Liver (tissue), 9 donors: Measurements from ENCODE around the gene ATOH8. TPM values are rescaled to one million over a fixed set of nuclear protein-coding genes. Genes with fewer than 3 reads are reported as not detected.

Source experiments
- DNase-seq: peaks from one replicate; pipeline ENCODE4 v3.0.0-alpha.2; 2017; ENCODE audit warnings: low spot score
- H3K27ac ChIP-seq, 2 donors: one replicate each; pipeline ENCODE4 v1.7.0; 2013; ENCODE audit warnings: inconsistent platforms in 2 of 2, low read length in 2 of 2, control low read depth in 1 of 2, low read depth in 1 of 2, mild to moderate bottlenecking in 1 of 2
- H3K27me3 ChIP-seq, 4 donors: one replicate each; pipeline versions ENCODE4 v1.6.1 to v1.7.0; 2013; ENCODE audit warnings: low read length in 3 of 4, inconsistent platforms in 1 of 4, mild to moderate bottlenecking in 1 of 4, moderate library complexity in 1 of 4; ENCODE audit not compliant: control insufficient read depth in 4 of 4, insufficient read depth in 4 of 4
- H3K36me3 ChIP-seq, 4 donors: one replicate each; pipeline versions ENCODE4 v1.6.1 to v1.7.0; 2013; ENCODE audit warnings: low read length in 3 of 4, mild to moderate bottlenecking in 3 of 4, low read depth in 1 of 4, moderate library complexity in 1 of 4; ENCODE audit not compliant: control insufficient read depth in 4 of 4, insufficient read depth in 3 of 4
- H3K4me1 ChIP-seq, 4 donors: one replicate each; pipeline versions ENCODE4 v1.6.1 to v1.7.0; 2013; ENCODE audit warnings: low read length in 3 of 4, mild to moderate bottlenecking in 3 of 4, moderate library complexity in 1 of 4; ENCODE audit not compliant: control insufficient read depth in 4 of 4, insufficient read depth in 4 of 4
- H3K4me3 ChIP-seq, 3 donors: one replicate each; pipeline versions ENCODE4 v1.6.1 to v1.7.0; 2013; ENCODE audit warnings: low read length in 3 of 3, control low read depth in 1 of 3, low read depth in 1 of 3, mild to moderate bottlenecking in 1 of 3
- H3K9ac ChIP-seq, 2 donors: one replicate each; pipeline ENCODE4 v1.7.0; 2013; ENCODE audit warnings: low read length in 2 of 2, mild to moderate bottlenecking in 2 of 2, moderate library complexity in 2 of 2, control low read depth in 1 of 2, low read depth in 1 of 2
- H3K9me3 ChIP-seq, 4 donors: one replicate each; pipeline versions ENCODE4 v1.6.1 to v1.7.0; 2013; ENCODE audit warnings: low read length in 3 of 4; ENCODE audit not compliant: control insufficient read depth in 4 of 4
- FOXA1 ChIP-seq: IDR thresholded peaks from 2 replicates; pipeline ENCODE4 v1.6.1; 2016; ENCODE audit warnings: antibody characterized with exemption
- FOXA2 ChIP-seq: IDR thresholded peaks from 2 replicates; pipeline ENCODE4 v1.6.1; 2016; ENCODE audit warnings: antibody characterized with exemption
- GABPA ChIP-seq, 2 donors: IDR thresholded peaks in 1 of 2; conservative IDR thresholded peaks in 1 of 2; 2 replicates each; pipeline ENCODE4 v1.6.1; 2016; ENCODE audit warnings: antibody characterized with exemption in 2 of 2, mild to moderate bottlenecking in 1 of 2, moderate library complexity in 1 of 2
- HNF4A ChIP-seq, 2 donors: conservative IDR thresholded peaks; 2 replicates each; pipeline ENCODE4 v1.6.1; 2016; ENCODE audit warnings: antibody characterized with exemption in 2 of 2, mild to moderate bottlenecking in 2 of 2
- HNF4G ChIP-seq: IDR thresholded peaks from 2 replicates; pipeline ENCODE4 v1.6.1; 2016; ENCODE audit warnings: antibody characterized with exemption
- JUND ChIP-seq, 2 donors: IDR thresholded peaks; 2 replicates each; pipeline ENCODE4 v1.6.1; 2016; ENCODE audit warnings: antibody characterized with exemption in 2 of 2
- NR2F2 ChIP-seq: IDR thresholded peaks from 2 replicates; pipeline ENCODE4 v1.6.1; 2016; ENCODE audit warnings: antibody characterized with exemption
- RAD21 ChIP-seq, 2 donors: IDR thresholded peaks; 2 replicates each; pipeline ENCODE4 v1.6.1; 2016; ENCODE audit warnings: antibody characterized with exemption in 2 of 2, mild to moderate bottlenecking in 2 of 2
- RXRA ChIP-seq, 2 donors: IDR thresholded peaks; 2 replicates each; pipeline ENCODE4 v1.6.1; 2017 to 2018; ENCODE audit warnings: antibody characterized with exemption in 2 of 2, mild to moderate bottlenecking in 1 of 2
- TAF1 ChIP-seq: conservative IDR thresholded peaks from 2 replicates; pipeline ENCODE4 v1.6.1; 2016; ENCODE audit warnings: antibody characterized with exemption, mild to moderate bottlenecking
- YY1 ChIP-seq: IDR thresholded peaks from 2 replicates; pipeline ENCODE4 v1.6.1; 2016; ENCODE audit warnings: antibody characterized with exemption, mild to moderate bottlenecking
- WGBS: extraction: QIAGEN DNeasy Blood & Tissue Kit; methylation state at CpG from one replicate; pipeline ENCODE4 v1.1.7; 2013; 5-methylcytosine and 5-hydroxymethylcytosine counted together
- polyA plus RNA-seq, 2 donors: library from polyadenylated mRNA; stranded (reverse) in 1 of 2; unstranded in 1 of 2; fragments of 200-250 nt in 1 of 2; fragments of >200 nt in 1 of 2; fragmentation: Nextera tagmentation in 1 of 2; extraction: Ambion mirVana in 1 of 2; gene quantifications; one replicate each; pipeline versions ENCODE4 v1.2.1 to v1.2.3, GENCODE V29; 2013 to 2015
- total RNA-seq, 2 donors: library from RNA; depleted of rRNA; stranded (reverse); fragments of >200 nt; gene quantifications; one replicate each; pipeline ENCODE4 v1.2.3, GENCODE V29; 2014
- TF ChIP-seq, protein P1 (sequence below): IDR thresholded peaks from 2 replicates; pipeline ENCODE4 v1.6.1; 2016; ENCODE audit warnings: antibody characterized with exemption
- TF ChIP-seq, protein P2 (sequence below): IDR thresholded peaks from 2 replicates; pipeline ENCODE4 v1.6.1; 2016; ENCODE audit warnings: antibody characterized with exemption
- TF ChIP-seq, protein P3 (sequence below): IDR thresholded peaks from 2 replicates; pipeline ENCODE4 v1.6.1; 2016; ENCODE audit warnings: antibody characterized with exemption
- TF ChIP-seq, protein P4 (sequence below): fragments of 150-350 bp; IDR thresholded peaks from 2 replicates; pipeline ENCODE4 v1.5.1; 2017; ENCODE audit warnings: improper control_type of control experiment, low read depth, low read length; ENCODE audit not compliant: missing input control
- TF ChIP-seq, protein P5 (sequence below): IDR thresholded peaks from 2 replicates; pipeline ENCODE4 v1.6.1; 2016; ENCODE audit warnings: antibody characterized with exemption, mild to moderate bottlenecking
- donor health status: healthy.
- donor health status: healthy.
- donor health status: healthy.
- donor health status: healthy.
- donor health status: healthy.

ATOH8 gene
- total and polyA plus RNA-seq, 4 donors, result 0.33 to 37.7 (median 26.8) TPM

DNA sequence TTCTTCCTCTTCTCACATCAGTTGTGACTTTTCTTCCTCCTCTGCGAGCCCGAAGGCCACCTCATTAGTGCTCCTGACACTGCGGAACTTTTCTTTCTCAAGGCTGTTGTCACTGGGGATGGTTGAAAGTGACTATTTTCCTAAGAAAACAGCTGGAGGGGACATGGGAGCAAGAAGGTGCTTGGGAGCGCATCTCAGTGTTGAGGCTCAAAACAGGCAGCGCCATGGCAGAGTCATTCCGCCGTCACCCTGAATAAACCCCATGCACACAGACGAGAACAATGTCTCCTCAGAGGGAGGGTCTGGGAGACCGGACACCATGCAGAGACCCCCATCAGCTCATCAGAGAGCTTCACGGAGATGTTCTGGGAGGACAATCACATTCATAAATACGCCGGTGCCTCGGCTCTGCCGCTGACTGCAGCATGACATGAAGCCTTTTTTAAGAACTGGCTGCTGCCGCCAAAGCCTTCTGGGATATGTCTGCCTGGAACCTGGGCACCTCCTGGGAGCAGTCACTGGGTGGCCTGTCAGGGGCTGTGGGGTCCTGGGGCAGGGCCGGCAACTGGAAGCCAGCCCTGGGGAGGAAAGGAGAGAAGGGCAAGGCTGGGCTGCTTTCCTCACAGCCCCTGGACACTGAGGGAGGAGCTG is 19.2 kb downstream of the ATOH8 start:
- TF ChIP-seq YY1, result no peak
- no peak for DNase-seq
- WGBS, result 70% methylated on average over 16 of the region's 16 CpGs
- no peaks in the 10 kb centered on the region for H3K27me3 ChIP-seq
- peaks cover 35 to 79% (median 61%) of the 10 kb centered on the region in 4 donors for H3K4me1 ChIP-seq
- no peaks in the 10 kb centered on the region for H3K36me3 ChIP-seq
- peak overlapping the region; percentile 76 to 86 for H3K27ac ChIP-seq
- no peaks in the 10 kb centered on the region for H3K9me3 ChIP-seq
- peak overlapping the region in 1 of 2 donors; percentile 46 for H3K9ac ChIP-seq
- no peak overlapping the region for H3K4me3 ChIP-seq

DNA sequence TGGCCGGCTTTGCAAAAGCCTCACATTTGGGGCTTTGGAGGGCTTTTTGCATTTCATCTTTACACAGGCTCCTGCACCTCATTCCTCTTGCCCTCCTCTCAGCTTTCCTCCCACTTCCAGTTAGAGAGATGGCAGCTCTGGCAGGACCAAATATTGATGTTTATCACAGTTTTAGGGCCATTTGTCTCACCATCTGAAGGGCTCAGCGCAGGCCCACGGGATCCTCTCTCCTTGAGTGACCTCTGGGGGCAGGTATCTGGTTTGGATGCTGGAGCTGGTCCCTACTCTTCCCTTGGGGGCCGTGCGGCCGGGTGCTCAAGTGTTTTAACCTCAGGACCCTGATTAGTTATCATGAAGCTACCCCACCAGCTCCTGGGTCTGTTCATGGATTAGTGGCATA is 19.9 kb downstream of the ATOH8 start:
- no peaks in the 10 kb centered on the region for H3K27me3 ChIP-seq
- WGBS, result 87% methylated on average over 6 of the region's 6 CpGs
- no peak overlapping the region for H3K27ac ChIP-seq
- H3K4me1 ChIP-seq, result peaks cover 33 to 73% (median 57%) of the 10 kb centered on the region in 4 donors
- no peak for DNase-seq
- H3K36me3 ChIP-seq, result no peaks in the 10 kb centered on the region
- no peak overlapping the region for H3K9ac ChIP-seq
- no peak overlapping the region for H3K4me3 ChIP-seq
- H3K9me3 ChIP-seq, result no peaks in the 10 kb centered on the region
- TF ChIP-seq, protein P1, sequence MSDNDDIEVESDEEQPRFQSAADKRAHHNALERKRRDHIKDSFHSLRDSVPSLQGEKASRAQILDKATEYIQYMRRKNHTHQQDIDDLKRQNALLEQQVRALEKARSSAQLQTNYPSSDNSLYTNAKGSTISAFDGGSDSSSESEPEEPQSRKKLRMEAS, result no peak
- no peak for TF ChIP-seq FOXA1
- TF ChIP-seq, protein P2, sequence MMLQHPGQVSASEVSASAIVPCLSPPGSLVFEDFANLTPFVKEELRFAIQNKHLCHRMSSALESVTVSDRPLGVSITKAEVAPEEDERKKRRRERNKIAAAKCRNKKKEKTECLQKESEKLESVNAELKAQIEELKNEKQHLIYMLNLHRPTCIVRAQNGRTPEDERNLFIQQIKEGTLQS, result no peak
- TF ChIP-seq FOXA2, result no peak
- no peak for TF ChIP-seq YY1
- TF ChIP-seq, protein P3, sequence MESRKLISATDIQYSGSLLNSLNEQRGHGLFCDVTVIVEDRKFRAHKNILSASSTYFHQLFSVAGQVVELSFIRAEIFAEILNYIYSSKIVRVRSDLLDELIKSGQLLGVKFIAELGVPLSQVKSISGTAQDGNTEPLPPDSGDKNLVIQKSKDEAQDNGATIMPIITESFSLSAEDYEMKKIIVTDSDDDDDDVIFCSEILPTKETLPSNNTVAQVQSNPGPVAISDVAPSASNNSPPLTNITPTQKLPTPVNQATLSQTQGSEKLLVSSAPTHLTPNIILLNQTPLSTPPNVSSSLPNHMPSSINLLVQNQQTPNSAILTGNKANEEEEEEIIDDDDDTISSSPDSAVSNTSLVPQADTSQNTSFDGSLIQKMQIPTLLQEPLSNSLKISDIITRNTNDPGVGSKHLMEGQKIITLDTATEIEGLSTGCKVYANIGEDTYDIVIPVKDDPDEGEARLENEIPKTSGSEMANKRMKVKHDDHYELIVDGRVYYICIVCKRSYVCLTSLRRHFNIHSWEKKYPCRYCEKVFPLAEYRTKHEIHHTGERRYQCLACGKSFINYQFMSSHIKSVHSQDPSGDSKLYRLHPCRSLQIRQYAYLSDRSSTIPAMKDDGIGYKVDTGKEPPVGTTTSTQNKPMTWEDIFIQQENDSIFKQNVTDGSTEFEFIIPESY, result no peak
- TF ChIP-seq, protein P4, sequence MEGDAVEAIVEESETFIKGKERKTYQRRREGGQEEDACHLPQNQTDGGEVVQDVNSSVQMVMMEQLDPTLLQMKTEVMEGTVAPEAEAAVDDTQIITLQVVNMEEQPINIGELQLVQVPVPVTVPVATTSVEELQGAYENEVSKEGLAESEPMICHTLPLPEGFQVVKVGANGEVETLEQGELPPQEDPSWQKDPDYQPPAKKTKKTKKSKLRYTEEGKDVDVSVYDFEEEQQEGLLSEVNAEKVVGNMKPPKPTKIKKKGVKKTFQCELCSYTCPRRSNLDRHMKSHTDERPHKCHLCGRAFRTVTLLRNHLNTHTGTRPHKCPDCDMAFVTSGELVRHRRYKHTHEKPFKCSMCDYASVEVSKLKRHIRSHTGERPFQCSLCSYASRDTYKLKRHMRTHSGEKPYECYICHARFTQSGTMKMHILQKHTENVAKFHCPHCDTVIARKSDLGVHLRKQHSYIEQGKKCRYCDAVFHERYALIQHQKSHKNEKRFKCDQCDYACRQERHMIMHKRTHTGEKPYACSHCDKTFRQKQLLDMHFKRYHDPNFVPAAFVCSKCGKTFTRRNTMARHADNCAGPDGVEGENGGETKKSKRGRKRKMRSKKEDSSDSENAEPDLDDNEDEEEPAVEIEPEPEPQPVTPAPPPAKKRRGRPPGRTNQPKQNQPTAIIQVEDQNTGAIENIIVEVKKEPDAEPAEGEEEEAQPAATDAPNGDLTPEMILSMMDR, result no peak
- TF ChIP-seq HNF4G, result no peak
- TF ChIP-seq, protein P5, sequence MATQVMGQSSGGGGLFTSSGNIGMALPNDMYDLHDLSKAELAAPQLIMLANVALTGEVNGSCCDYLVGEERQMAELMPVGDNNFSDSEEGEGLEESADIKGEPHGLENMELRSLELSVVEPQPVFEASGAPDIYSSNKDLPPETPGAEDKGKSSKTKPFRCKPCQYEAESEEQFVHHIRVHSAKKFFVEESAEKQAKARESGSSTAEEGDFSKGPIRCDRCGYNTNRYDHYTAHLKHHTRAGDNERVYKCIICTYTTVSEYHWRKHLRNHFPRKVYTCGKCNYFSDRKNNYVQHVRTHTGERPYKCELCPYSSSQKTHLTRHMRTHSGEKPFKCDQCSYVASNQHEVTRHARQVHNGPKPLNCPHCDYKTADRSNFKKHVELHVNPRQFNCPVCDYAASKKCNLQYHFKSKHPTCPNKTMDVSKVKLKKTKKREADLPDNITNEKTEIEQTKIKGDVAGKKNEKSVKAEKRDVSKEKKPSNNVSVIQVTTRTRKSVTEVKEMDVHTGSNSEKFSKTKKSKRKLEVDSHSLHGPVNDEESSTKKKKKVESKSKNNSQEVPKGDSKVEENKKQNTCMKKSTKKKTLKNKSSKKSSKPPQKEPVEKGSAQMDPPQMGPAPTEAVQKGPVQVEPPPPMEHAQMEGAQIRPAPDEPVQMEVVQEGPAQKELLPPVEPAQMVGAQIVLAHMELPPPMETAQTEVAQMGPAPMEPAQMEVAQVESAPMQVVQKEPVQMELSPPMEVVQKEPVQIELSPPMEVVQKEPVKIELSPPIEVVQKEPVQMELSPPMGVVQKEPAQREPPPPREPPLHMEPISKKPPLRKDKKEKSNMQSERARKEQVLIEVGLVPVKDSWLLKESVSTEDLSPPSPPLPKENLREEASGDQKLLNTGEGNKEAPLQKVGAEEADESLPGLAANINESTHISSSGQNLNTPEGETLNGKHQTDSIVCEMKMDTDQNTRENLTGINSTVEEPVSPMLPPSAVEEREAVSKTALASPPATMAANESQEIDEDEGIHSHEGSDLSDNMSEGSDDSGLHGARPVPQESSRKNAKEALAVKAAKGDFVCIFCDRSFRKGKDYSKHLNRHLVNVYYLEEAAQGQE, result no peak
- no peak for TF ChIP-seq JUND (IDR thresholded peaks at IDR 0.05)
- no peak for TF ChIP-seq NR2F2
- no peak for TF ChIP-seq TAF1
- no peak for TF ChIP-seq HNF4A (conservative IDR thresholded peaks at IDR 0.05)
- TF ChIP-seq RAD21 (IDR thresholded peaks at IDR 0.05), result no peak
- TF ChIP-seq RXRA (IDR thresholded peaks at IDR 0.05), result no peak
- TF ChIP-seq GABPA (IDR thresholded peaks at IDR 0.05 in 1 of 2, conservative IDR thresholded peaks at IDR 0.05 in 1 of 2), result no peak
